NB4 (cell line): ENCODE results near the gene ZNF543.

ENCODE experiments used
- CTCF ChIP-seq: IDR thresholded peaks from one replicate; pipeline ENCODE4 v1.5.1; 2012; ENCODE audit warnings: low read depth, low read length
- MAX ChIP-seq: IDR thresholded peaks from 2 replicates; pipeline ENCODE4 v1.6.1; 2011; ENCODE audit warnings: low read depth, low read length

GRCh38 chr19:57317503-57317902 is 2.8 kb upstream of the ZNF543 start:
- no peak for TF ChIP-seq CTCF
- no peak for TF ChIP-seq MAX
